Keratinocyte (primary cell): ENCODE measurements around the gene CACNB4.
"Not testable (repeated sequence)": the region's sequence is repeated elsewhere in the genome, so short reads cannot be mapped to it uniquely, and the experiment has no call there.

ENCODE experiments used
- CTCF ChIP-seq, 3 experiments: IDR thresholded peaks in 1 of 3; conservative IDR thresholded peaks in 1 of 3; optimal IDR thresholded peaks in 1 of 3; 2 replicates in 2 of 3; 3 replicates in 1 of 3; pipeline versions ENCODE3 to v1.5.1; 2011; ENCODE audit warnings: low read length in 3 of 3, mild to moderate bottlenecking in 3 of 3, moderate library complexity in 2 of 3, control low read depth in 1 of 3, inconsistent platforms in 1 of 3; ENCODE audit not compliant: insufficient read depth in 2 of 3; ENCODE audit errors: extremely low read depth in 1 of 3
- EZH2 ChIP-seq: IDR thresholded peaks from one replicate; pipeline ENCODE4 v1.6.1; 2012; ENCODE audit warnings: inconsistent platforms, mild to moderate bottlenecking, low read length, moderate library complexity

DNA sequence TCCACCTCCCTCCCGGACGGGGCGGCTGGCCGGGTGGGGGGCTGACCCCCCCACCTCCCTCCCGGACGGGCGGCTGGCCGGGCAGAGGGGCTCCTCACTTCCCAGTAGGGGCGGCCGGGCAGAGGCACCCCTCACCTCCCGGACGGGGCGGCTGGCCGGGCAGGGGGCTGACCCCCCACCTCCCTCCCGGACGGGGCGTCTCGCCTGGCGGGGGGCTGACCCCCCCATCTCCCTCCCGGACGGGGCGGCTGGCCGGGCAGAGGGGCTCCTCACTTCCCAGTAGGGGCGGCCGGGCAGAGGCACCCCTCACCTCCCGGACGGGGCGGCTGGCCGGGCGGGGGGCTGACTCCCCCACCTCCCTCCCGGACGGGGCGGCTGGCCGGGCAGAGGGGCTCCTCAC is 223.2 kb downstream of the CACNB4 start:
- TF ChIP-seq EZH2; CTCF (optimal IDR thresholded peaks at IDR 0.05 in 1 of 3, IDR thresholded peaks at IDR 0.05 in 1 of 3, conservative IDR thresholded peaks at IDR 0.05 in 1 of 3; ENCODE audit: extremely low read depth in 1 of 3, insufficient read depth in 2 of 3, low read length in 3 of 3): not testable (repeated sequence)
